ENCODE data around the gene FXYD4. TPM values are rescaled to one million over a fixed set of nuclear protein-coding genes. Genes with fewer than 3 reads are reported as not detected.

Gene FXYD4, protein sequence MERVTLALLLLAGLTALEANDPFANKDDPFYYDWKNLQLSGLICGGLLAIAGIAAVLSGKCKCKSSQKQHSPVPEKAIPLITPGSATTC
- polyA plus RNA-seq (2013), result 0.14 and 0.64 TPM in 2 replicates

DNA sequence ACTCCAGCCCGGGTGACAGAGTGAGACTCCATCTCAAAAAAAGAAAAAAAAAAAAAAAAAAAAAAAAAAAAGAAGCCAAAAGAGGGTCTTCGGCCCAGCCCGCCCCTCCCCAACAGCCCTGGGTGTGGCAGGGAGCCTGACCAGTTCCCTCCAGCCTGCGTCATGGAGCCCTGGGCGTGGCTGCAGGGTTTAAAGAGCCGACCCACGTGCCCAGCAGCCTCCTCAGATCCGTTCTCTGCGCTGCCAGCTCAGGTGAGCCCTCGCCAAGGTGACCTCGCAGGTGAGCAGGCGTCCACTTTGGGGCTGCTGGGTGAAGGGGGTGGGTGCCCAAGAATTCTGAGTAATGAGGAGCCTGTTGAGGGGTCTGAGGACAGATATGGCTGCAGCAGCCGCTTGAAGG lies at the start of gene FXYD4:
TSS of gene FXYD4 (plus strand) at position 219 of the 400 bp plus-strand sequence. CDS start 2,111 bp downstream, outside the sequence.
- Histone ChIP-seq H3K27me3 (ENCODE audit: insufficient read depth, low read length) (no peaks in the 10 kb centered on the region), H3K27ac (ENCODE audit: low read depth, low read length) (no peak within 1 kb of the TSS), H3K4me3 (ENCODE audit: low read depth, low read length) (no peak within 1 kb of the TSS), H2BK12ac (ENCODE audit: low read length) (no peak within 1 kb of the TSS), H3K4me2 (ENCODE audit: low read length) (no peak within 1 kb of the TSS), H3K36me3 (ENCODE audit: control insufficient read depth in 1 of 2, insufficient read depth in 2 of 2, low read length in 2 of 2) (no peaks in the 10 kb centered on the region), H3K18ac (ENCODE audit: low read length) (no peak within 1 kb of the TSS), H4K91ac (ENCODE audit: low read depth, low read length) (no peak within 1 kb of the TSS), H3K79me2 (ENCODE audit: control insufficient read depth, insufficient read depth, low read length, poor library complexity) (no peaks in the 10 kb centered on the region), H3K14ac (ENCODE audit: low read length) (no peak within 1 kb of the TSS), H2BK120ac (ENCODE audit: insufficient read depth, low read length, poor library complexity) (no peak within 1 kb of the TSS), H3K23ac (ENCODE audit: low read length) (no peak within 1 kb of the TSS), H2BK5ac (ENCODE audit: low read depth, low read length, poor library complexity) (no peak within 1 kb of the TSS), H2AFZ (ENCODE audit: insufficient read depth, low read length, poor library complexity) (no peak within 1 kb of the TSS), H4K8ac (ENCODE audit: low read depth, low read length) (no peak within 1 kb of the TSS), H3K9ac (ENCODE audit: low read length) (no peak within 1 kb of the TSS), H3K79me1 (ENCODE audit: low read length) (no peaks in the 10 kb centered on the region), H2AK5ac (ENCODE audit: low read length) (no peak within 1 kb of the TSS), H4K12ac (ENCODE audit: low read depth, low read length) (no peak within 1 kb of the TSS), H3K4me1 (ENCODE audit: control insufficient read depth in 1 of 2, insufficient read depth in 2 of 2, low read length in 2 of 2) (peaks cover 3 to 5% of the 10 kb centered on the region in 2 experiments), H3K4ac (ENCODE audit: low read depth, low read length) (no peak within 1 kb of the TSS), H3K9me3 (ENCODE audit: insufficient read depth, low read depth, low read length) (no peaks in the 10 kb centered on the region)
- WGBS (ENCODE audit: extremely low coverage, insufficient coverage, insufficient read length), result no CpG with 5 or more reads among the region's 13 CpGs
- peak in 1 of 2 donors; percentile 34 for DNase-seq

DNA sequence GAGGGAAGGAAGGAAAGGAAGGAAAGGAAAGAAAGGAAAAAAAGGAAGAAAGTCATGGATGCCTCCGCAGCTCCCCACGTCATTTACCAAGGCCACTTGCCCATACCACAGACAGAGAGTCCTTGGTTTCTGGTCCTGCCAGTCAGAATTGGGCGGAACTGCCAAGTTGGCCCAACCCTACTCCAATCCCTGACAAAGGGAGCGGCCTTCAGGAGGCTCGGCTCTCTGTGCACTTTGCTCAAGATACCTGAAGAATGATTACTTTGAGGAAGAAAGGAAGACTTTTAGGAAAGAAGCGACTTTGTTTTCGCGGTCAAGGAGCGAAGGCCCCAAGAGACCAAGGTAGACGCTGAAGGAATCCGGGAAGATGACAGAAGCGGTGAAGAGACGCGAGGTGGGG lies 49.1 kb upstream of the FXYD4 start:
- no peaks in the 10 kb centered on the region for H3K9me3 ChIP-seq (ENCODE audit: insufficient read depth, low read depth, low read length)
- H4K12ac ChIP-seq (ENCODE audit: low read depth, low read length), result no peak overlapping the region
- H2AK5ac ChIP-seq (ENCODE audit: low read length), result no peak overlapping the region
- no peak overlapping the region for H3K4me3 ChIP-seq (ENCODE audit: low read depth, low read length)
- no peak overlapping the region for H4K91ac ChIP-seq (ENCODE audit: low read depth, low read length)
- no peak overlapping the region for H2BK120ac ChIP-seq (ENCODE audit: insufficient read depth, low read length, poor library complexity)
- H3K27me3 ChIP-seq (ENCODE audit: insufficient read depth, low read length), result no peaks in the 10 kb centered on the region
- H3K4me2 ChIP-seq (ENCODE audit: low read length), result peak overlapping the region; percentile 70
- no peak overlapping the region for H3K27ac ChIP-seq (ENCODE audit: low read depth, low read length)
- no CpG with 5 or more reads among the region's 14 CpGs for WGBS (ENCODE audit: extremely low coverage, insufficient coverage, insufficient read length)
- no peak overlapping the region for H3K4ac ChIP-seq (ENCODE audit: low read depth, low read length)
- H2BK5ac ChIP-seq (ENCODE audit: low read depth, low read length, poor library complexity), result no peak overlapping the region
- H3K79me2 ChIP-seq (ENCODE audit: control insufficient read depth, insufficient read depth, low read length, poor library complexity), result no peaks in the 10 kb centered on the region
- no peaks in the 10 kb centered on the region for H3K79me1 ChIP-seq (ENCODE audit: low read length)
- H3K9ac ChIP-seq (ENCODE audit: low read length), result no peak overlapping the region
- no peak overlapping the region for H4K8ac ChIP-seq (ENCODE audit: low read depth, low read length)
- H2AFZ ChIP-seq (ENCODE audit: insufficient read depth, low read length, poor library complexity), result peak overlapping the region; percentile 50
- H3K14ac ChIP-seq (ENCODE audit: low read length), result no peak overlapping the region
- H3K23ac ChIP-seq (ENCODE audit: low read length), result no peak overlapping the region
- H3K36me3 ChIP-seq (ENCODE audit: control insufficient read depth in 1 of 2, insufficient read depth in 2 of 2, low read length in 2 of 2), result no peaks in the 10 kb centered on the region
- DNase-seq, result peak in 1 of 2 donors; percentile 11
- H3K4me1 ChIP-seq (ENCODE audit: control insufficient read depth in 1 of 2, insufficient read depth in 2 of 2, low read length in 2 of 2), result peaks cover 2 to 7% of the 10 kb centered on the region in 2 experiments
- no peak overlapping the region for H3K18ac ChIP-seq (ENCODE audit: low read length)
- H2BK12ac ChIP-seq (ENCODE audit: low read length), result no peak overlapping the region

DNA sequence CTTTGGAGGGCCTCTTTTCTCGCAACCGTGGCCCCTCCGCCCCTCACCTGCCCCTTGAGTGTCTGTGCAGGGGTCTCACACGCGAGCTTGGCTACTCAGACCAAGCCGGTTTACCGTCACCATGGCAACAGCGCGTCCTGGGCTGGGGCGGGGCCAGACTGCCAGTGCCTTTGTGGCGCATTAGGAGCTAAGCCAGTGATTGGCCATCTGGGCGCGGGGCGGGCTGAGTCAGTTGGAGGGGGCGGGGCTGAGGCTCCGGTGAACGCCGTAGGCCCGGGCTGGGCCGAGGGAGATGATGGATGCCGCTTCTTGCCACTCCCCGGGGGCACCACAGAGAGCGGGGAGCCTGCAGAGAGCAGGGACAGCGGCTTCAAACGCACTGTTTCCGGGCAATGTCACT lies 48.7 kb upstream of the FXYD4 start:
- Histone ChIP-seq H4K8ac (ENCODE audit: low read depth, low read length) (peak overlapping the region; percentile 5), H4K12ac (ENCODE audit: low read depth, low read length) (no peak overlapping the region), H3K4me2 (ENCODE audit: low read length) (peak overlapping the region; percentile 70), H3K23ac (ENCODE audit: low read length) (no peak overlapping the region), H3K79me2 (ENCODE audit: control insufficient read depth, insufficient read depth, low read length, poor library complexity) (no peaks in the 10 kb centered on the region), H2BK5ac (ENCODE audit: low read depth, low read length, poor library complexity) (no peak overlapping the region), H2AK5ac (ENCODE audit: low read length) (no peak overlapping the region), H3K79me1 (ENCODE audit: low read length) (no peaks in the 10 kb centered on the region), H3K9ac (ENCODE audit: low read length) (no peak overlapping the region), H3K36me3 (ENCODE audit: control insufficient read depth in 1 of 2, insufficient read depth in 2 of 2, low read length in 2 of 2) (no peaks in the 10 kb centered on the region), H3K4me3 (ENCODE audit: low read depth, low read length) (no peak overlapping the region), H2BK120ac (ENCODE audit: insufficient read depth, low read length, poor library complexity) (no peak overlapping the region), H2BK12ac (ENCODE audit: low read length) (no peak overlapping the region), H3K18ac (ENCODE audit: low read length) (no peak overlapping the region), H3K27ac (ENCODE audit: low read depth, low read length) (no peak overlapping the region), H3K4me1 (ENCODE audit: control insufficient read depth in 1 of 2, insufficient read depth in 2 of 2, low read length in 2 of 2) (peaks cover 2 to 7% of the 10 kb centered on the region in 2 experiments), H2AFZ (ENCODE audit: insufficient read depth, low read length, poor library complexity) (peak overlapping the region; percentile 46), H3K27me3 (ENCODE audit: insufficient read depth, low read length) (no peaks in the 10 kb centered on the region), H3K4ac (ENCODE audit: low read depth, low read length) (no peak overlapping the region), H3K9me3 (ENCODE audit: insufficient read depth, low read depth, low read length) (no peaks in the 10 kb centered on the region), H3K14ac (ENCODE audit: low read length) (no peak overlapping the region), H4K91ac (ENCODE audit: low read depth, low read length) (no peak overlapping the region)
- no CpG with 5 or more reads among the region's 26 CpGs for WGBS (ENCODE audit: extremely low coverage, insufficient coverage, insufficient read length)
- DNase-seq, result peak; percentile 54 to 69

DNA sequence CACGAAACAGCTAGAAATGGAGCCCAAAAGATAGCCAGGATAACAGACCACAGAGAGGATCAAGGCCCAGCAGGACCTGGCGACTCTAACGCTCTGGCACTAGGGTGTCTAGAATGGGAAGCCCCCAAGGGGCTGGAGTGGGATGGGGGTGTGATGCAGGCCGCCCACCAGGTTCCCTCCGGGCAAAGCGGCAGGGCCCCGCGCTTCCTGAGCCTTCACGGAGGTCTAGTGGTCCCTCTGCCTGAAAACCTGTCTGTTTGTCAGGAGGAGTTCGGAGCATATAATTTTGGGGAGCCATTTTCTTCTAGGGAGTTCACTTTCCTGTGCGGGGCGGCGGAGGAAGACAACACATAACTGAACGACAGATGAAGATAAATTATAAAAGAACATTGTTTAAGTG lies 48.2 kb upstream of the FXYD4 start:
- Histone ChIP-seq H3K27me3 (ENCODE audit: insufficient read depth, low read length) (no peaks in the 10 kb centered on the region), H2BK5ac (ENCODE audit: low read depth, low read length, poor library complexity) (no peak overlapping the region), H2AFZ (ENCODE audit: insufficient read depth, low read length, poor library complexity) (peak overlapping the region; percentile 46), H3K9me3 (ENCODE audit: insufficient read depth, low read depth, low read length) (no peaks in the 10 kb centered on the region), H3K79me1 (ENCODE audit: low read length) (no peaks in the 10 kb centered on the region), H4K12ac (ENCODE audit: low read depth, low read length) (no peak overlapping the region), H3K9ac (ENCODE audit: low read length) (no peak overlapping the region), H3K14ac (ENCODE audit: low read length) (no peak overlapping the region), H3K4me1 (ENCODE audit: control insufficient read depth in 1 of 2, insufficient read depth in 2 of 2, low read length in 2 of 2) (peaks cover 2 to 7% of the 10 kb centered on the region in 2 experiments), H3K36me3 (ENCODE audit: control insufficient read depth in 1 of 2, insufficient read depth in 2 of 2, low read length in 2 of 2) (no peaks in the 10 kb centered on the region), H3K23ac (ENCODE audit: low read length) (no peak overlapping the region), H4K91ac (ENCODE audit: low read depth, low read length) (no peak overlapping the region), H2BK12ac (ENCODE audit: low read length) (no peak overlapping the region), H2AK5ac (ENCODE audit: low read length) (no peak overlapping the region), H4K8ac (ENCODE audit: low read depth, low read length) (peak overlapping the region; percentile 5), H2BK120ac (ENCODE audit: insufficient read depth, low read length, poor library complexity) (no peak overlapping the region), H3K4me3 (ENCODE audit: low read depth, low read length) (no peak overlapping the region), H3K18ac (ENCODE audit: low read length) (no peak overlapping the region), H3K79me2 (ENCODE audit: control insufficient read depth, insufficient read depth, low read length, poor library complexity) (no peaks in the 10 kb centered on the region), H3K27ac (ENCODE audit: low read depth, low read length) (no peak overlapping the region), H3K4me2 (ENCODE audit: low read length) (peak overlapping the region; percentile 70), H3K4ac (ENCODE audit: low read depth, low read length) (no peak overlapping the region)
- WGBS (ENCODE audit: extremely low coverage, insufficient coverage, insufficient read length), result no CpG with 5 or more reads among the region's 14 CpGs
- no peak for DNase-seq
